Activated naive CD8-positive, alpha-beta T cell (primary cell): ENCODE data around the gene SURF1.
A peak's percentile ranks its signal among the peaks of the same experiment; 100 is the strongest.

ENCODE experiments used
- H3K27ac Mint-ChIP-seq: one replicate; pipeline ENCODE4 v1.8.0; 2021; ENCODE audit warnings: mixed read lengths
- H3K27me3 Mint-ChIP-seq: one replicate; pipeline ENCODE4 v1.8.0; 2021; ENCODE audit warnings: mixed read lengths
- H3K36me3 Mint-ChIP-seq: one replicate; pipeline ENCODE4 v1.8.0; 2021; ENCODE audit warnings: mixed read lengths
- H3K4me1 Mint-ChIP-seq: one replicate; pipeline ENCODE4 v1.8.0; 2021; ENCODE audit warnings: low read depth, mixed read lengths
- H3K4me3 Mint-ChIP-seq: one replicate; pipeline ENCODE4 v1.8.0; 2021; ENCODE audit warnings: mild to moderate bottlenecking, mixed read lengths
- H3K9me3 Mint-ChIP-seq: one replicate; pipeline ENCODE4 v1.8.0; 2021; ENCODE audit warnings: low read depth, mixed read lengths

SURF1 gene

DNA sequence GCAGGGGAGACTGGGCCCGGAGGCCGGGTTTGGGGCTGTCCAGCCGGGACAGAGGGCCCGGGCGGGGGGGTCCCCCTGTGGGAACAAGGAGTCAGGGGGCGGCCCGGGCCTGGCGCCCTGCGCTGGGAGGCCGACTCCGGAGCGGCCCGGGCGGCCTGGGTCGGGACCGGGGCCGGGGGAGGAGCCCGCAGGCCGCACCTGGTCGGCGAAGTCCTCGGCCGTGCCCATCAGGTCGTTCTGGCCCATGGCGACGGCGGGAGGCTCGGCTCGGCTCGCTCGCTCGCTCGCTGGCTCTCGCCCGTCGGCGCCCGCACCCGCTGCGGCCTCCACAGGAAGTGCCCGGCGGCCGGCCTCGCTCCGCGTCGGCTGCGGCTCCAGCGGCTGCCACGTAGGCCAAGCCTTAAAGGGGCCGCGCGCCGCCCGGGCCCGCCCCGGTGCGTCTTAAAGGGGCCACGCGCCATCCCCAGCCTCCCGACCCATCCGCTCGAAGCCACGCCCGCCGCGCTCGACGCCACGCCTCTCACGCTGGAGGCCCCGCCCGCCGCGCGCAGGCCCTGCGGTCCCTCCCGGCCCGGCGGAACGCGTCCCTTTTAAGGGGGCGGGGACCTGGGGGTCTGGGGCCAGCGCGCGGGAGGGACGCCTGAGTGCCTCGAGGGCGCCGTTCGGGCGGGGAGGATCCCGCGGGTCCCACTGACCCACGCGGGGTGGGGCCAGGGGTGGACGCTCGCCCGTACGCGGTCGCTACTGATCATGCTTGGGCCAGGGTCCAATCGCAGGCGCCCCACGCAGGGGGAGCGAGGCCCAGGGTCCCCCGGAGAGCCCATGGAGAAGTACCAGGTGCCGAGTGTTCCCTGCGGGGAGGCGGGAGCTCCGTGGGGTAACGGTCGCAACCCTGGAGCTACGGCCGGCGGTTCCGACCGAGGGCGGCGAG is 19.7 kb upstream of the SURF1 start, which contains the start of the genes STKLD1 and SURF4:
Gene STKLD1, plus strand, starts transcription at position 643 of the 931 bp plus-strand sequence. Its CDS starts 108 bp downstream, at position 751.
Gene SURF4, minus strand, starts transcription at position 337 of the 931 bp plus-strand sequence. Its CDS starts 91 bp downstream, at position 246.
- no peaks in the 10 kb centered on the region for H3K9me3 Mint-ChIP-seq
- no peaks in the 10 kb centered on the region for H3K27me3 Mint-ChIP-seq
- peak within 1 kb of the TSS; percentile 93 for H3K4me3 Mint-ChIP-seq
- H3K36me3 Mint-ChIP-seq, result peaks cover 3% of the 10 kb centered on the region
- H3K27ac Mint-ChIP-seq, result peak within 1 kb of the TSS; percentile 93
- peaks cover 32% of the 10 kb centered on the region for H3K4me1 Mint-ChIP-seq

DNA sequence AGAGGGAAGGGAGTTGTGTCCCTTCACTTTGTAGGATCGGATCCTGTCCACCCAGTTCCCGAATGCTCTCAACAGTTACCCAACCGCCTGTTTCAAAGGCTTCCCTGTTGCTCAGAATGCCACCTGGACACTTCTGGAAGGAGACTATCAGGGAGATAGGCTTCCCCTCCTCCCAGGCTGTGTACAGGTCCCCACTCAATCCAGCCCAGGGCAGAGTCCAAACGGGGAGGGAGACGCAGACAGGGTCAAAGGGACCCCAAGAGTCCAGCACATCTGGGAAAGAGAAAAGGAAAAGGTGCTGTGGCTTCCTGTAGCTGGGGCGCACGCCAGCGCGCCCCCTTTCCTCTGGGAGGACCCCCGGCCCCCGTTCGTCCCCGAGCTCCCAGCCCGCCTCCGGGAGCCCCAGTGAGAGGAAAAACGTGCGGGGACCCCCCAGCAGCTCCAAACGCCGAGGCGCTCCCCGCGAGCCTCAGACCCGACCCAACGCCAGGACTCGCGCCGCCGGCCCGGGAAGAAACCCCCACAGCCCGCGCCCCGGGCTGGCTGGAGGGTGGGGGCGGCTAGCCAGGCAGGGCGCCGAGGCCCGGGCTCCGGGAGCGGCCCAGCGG is 18.9 kb upstream of the SURF1 start:
- peaks cover 40% of the 10 kb centered on the region for H3K4me1 Mint-ChIP-seq
- no peaks in the 10 kb centered on the region for H3K9me3 Mint-ChIP-seq
- H3K4me3 Mint-ChIP-seq, result peak overlapping the region; percentile 93
- H3K27me3 Mint-ChIP-seq, result no peaks in the 10 kb centered on the region
- H3K27ac Mint-ChIP-seq, result peak overlapping the region; percentile 93
- H3K36me3 Mint-ChIP-seq, result peaks cover 3% of the 10 kb centered on the region

DNA sequence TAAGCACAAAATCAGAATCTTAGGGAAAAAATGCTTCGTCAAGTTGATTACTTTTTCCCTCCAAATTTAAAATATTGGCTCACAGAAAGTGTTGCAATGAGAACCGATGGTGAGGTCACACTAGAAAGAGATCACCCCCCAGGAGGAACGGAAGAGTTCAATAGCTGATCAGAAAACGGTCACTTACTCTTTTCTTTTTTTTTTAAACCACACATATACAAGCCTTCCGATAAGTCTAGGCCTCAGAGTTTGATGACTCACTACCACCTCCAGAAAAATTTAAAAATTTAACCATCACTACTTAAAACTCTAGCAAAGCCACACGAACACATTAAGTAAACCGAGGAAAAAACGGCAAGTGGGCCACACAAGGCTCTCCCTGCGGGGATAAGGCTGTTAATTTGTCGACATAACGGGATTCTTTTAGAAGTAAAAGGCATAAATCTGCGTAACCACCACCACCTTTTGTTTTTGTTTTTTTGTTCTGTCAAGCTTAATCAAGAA is 18.4 kb upstream of the SURF1 start:
- Mint-ChIP-seq H3K9me3 (no peaks in the 10 kb centered on the region), H3K4me3 (peak overlapping the region; percentile 93), H3K36me3 (peaks cover 3% of the 10 kb centered on the region), H3K27ac (peak overlapping the region; percentile 93), H3K4me1 (peaks cover 45% of the 10 kb centered on the region), H3K27me3 (no peaks in the 10 kb centered on the region)

DNA sequence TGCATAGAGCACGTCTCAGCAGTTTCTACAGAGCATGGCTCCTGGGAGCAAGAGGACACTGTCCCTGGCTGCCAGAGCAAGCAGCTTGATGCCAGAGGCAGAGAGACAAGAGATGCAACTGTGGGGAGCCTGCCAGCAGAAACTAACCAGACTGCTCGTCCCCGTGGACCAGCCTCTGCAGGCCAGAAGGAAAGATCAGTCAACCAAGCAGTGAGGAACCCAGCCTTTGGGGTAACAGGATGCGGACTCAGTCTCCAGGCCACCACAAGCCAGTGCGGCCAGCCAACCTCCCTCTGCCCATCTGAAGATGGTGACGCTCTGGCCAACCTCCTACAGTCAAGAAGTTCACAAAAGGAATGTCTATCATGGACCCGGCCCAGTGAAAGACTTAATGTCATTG is 15.9 kb upstream of the SURF1 start:
- H3K27ac Mint-ChIP-seq, result peak overlapping the region; percentile 88
- H3K4me1 Mint-ChIP-seq, result peaks cover 63% of the 10 kb centered on the region
- H3K27me3 Mint-ChIP-seq, result no peaks in the 10 kb centered on the region
- H3K9me3 Mint-ChIP-seq, result no peaks in the 10 kb centered on the region
- H3K36me3 Mint-ChIP-seq, result peaks cover 6% of the 10 kb centered on the region
- H3K4me3 Mint-ChIP-seq, result peak overlapping the region; percentile 80

DNA sequence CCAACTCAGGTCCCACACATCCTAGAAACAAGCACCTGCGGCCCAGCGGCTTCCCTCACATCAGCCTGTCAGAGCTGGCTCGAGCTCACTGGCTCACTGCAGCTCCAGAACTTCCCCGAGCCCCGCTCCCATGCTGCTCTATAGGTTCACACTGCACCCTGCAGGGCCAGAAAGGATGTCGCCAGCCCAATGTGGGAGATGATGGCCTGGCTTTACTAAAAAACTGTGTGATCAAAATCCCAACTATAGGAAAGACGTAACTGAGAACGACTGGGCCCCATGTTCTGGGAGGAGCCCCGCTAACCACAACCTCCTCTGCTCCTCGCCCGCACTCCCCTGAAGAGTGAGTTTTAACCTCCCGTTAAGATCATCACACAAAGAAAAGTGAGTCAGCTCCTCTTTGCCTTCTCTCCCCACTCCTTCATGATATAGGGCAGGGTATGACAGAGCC is 15.0 kb upstream of the SURF1 start:
- peak overlapping the region; percentile 88 for H3K27ac Mint-ChIP-seq
- H3K27me3 Mint-ChIP-seq, result no peaks in the 10 kb centered on the region
- no peaks in the 10 kb centered on the region for H3K9me3 Mint-ChIP-seq
- H3K4me3 Mint-ChIP-seq, result peak overlapping the region; percentile 80
- peaks cover 66% of the 10 kb centered on the region for H3K4me1 Mint-ChIP-seq
- H3K36me3 Mint-ChIP-seq, result peaks cover 6% of the 10 kb centered on the region

DNA sequence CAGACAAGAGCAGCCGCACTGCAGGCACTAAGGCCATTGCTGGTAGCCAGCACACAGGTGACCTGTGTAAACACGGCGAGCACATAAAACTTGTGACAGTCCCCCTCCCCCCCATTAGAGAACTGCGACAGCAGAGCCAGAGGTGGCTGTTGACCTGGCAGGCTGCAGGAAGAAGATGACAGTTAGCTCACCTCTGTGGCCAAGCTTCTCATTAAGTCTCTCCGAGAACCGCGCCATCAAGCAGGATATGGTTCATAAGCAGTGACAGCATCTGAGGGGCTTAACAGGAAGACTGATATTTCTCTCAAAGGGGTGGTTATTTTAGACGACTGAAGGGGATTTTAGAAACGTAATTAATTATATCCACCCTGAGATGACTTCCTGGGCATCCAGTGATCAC is 14.4 kb upstream of the SURF1 start:
- peaks cover 71% of the 10 kb centered on the region for H3K4me1 Mint-ChIP-seq
- no peaks in the 10 kb centered on the region for H3K27me3 Mint-ChIP-seq
- H3K27ac Mint-ChIP-seq, result peak overlapping the region; percentile 88
- H3K4me3 Mint-ChIP-seq, result peak overlapping the region; percentile 80
- no peaks in the 10 kb centered on the region for H3K9me3 Mint-ChIP-seq
- H3K36me3 Mint-ChIP-seq, result peaks cover 6% of the 10 kb centered on the region

DNA sequence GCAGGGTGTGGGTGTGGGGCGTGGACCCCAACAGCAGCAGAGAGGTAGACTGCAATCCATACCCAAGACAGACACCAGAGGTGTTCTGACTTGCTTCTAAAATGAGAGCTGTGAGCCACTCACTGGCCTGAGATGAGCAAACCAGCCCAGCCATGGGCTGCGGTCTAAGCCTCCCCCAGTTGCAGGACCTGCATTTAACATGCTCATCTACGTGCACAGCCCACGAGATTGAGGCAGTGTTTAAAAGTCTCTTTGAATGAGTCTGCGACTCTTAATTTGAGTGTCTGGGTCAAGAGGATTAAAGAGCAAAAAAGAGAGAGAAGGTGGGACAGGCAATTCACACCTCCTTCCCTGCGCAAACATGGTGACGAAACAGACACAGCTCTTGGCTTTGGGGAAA is 13.6 kb upstream of the SURF1 start:
- H3K4me3 Mint-ChIP-seq, result peak overlapping the region; percentile 80
- peaks cover 6% of the 10 kb centered on the region for H3K36me3 Mint-ChIP-seq
- peak overlapping the region; percentile 88 for H3K27ac Mint-ChIP-seq
- H3K27me3 Mint-ChIP-seq, result no peaks in the 10 kb centered on the region
- peaks cover 71% of the 10 kb centered on the region for H3K4me1 Mint-ChIP-seq
- no peaks in the 10 kb centered on the region for H3K9me3 Mint-ChIP-seq

DNA sequence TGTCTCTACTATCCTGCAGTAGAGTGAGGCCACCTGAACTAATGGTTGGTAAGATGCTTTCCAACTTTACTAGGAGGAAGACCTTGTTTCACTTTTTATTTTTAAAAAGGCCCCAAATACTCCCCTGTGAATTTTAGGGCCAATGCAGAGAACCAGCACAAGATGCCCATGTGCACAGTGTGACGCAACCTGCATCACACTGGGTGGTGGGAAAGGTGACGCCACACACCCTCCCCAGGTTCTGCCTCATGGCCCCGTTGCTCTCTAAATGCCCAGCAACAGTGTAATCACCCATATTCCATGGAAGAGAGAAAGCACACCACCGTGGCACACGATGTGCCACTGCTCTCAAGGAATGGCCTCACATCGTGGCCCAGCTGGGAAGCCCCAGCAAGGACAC is 13.1 kb upstream of the SURF1 start:
- peak overlapping the region; percentile 80 for H3K4me3 Mint-ChIP-seq
- no peaks in the 10 kb centered on the region for H3K27me3 Mint-ChIP-seq
- no peaks in the 10 kb centered on the region for H3K9me3 Mint-ChIP-seq
- H3K4me1 Mint-ChIP-seq, result peaks cover 69% of the 10 kb centered on the region
- H3K36me3 Mint-ChIP-seq, result peaks cover 6% of the 10 kb centered on the region
- peak overlapping the region; percentile 88 for H3K27ac Mint-ChIP-seq

DNA sequence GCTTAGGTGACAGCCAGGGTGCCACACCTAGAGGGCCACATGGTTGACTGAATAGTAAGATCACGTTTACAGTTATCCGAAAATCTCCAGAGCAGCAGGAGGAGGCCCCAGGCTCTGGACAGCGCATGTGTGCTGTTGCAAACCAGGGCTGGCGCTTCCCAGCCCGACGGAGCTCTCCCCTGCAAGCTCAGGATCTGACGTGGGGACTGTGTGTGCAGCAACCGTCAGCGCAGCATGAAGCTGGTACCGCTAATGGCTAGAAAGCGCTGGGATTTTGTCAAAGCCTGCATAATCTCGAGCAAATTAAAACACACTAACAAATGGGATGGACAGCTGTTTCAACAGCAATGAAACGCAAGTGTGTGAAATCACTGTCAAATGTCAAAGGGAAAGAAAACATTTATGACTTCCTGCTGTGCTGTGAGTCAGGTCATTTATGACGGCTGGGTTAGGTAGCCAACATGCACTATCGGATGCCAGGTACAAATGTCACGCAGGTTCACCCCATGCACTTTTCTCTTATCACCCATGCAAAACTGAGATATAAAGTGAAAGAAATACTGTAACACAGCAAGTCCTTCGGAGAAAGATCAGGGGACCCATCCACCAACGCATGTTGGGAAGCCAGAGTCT is 12.1 kb upstream of the SURF1 start:
- no peaks in the 10 kb centered on the region for H3K9me3 Mint-ChIP-seq
- peak overlapping the region; percentile 80 for H3K4me3 Mint-ChIP-seq
- H3K27me3 Mint-ChIP-seq, result no peaks in the 10 kb centered on the region
- peak overlapping the region; percentile 88 for H3K27ac Mint-ChIP-seq
- H3K4me1 Mint-ChIP-seq, result peaks cover 65% of the 10 kb centered on the region
- H3K36me3 Mint-ChIP-seq, result peaks cover 6% of the 10 kb centered on the region

DNA sequence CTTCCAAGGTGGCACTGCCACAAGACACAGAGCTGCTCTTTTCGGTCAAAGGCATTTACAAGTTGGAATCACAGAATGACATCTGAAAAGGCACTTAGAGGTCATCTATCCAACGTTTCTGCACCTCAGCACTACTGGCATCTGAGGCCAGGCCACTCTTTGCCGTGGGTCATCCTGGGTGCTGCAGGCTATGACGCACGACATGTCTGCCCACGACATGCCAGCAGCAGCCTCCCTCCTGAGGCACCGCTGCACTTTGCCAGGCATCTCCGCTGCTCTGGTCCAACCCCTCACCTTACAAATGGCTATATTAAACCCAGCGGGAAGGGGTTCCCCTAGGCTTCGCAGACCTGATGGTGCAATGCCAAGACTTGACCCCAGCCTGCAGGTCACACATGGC is 11.5 kb upstream of the SURF1 start:
- Mint-ChIP-seq H3K4me3 (no peak overlapping the region), H3K4me1 (peaks cover 59% of the 10 kb centered on the region), H3K36me3 (peaks cover 6% of the 10 kb centered on the region)

DNA sequence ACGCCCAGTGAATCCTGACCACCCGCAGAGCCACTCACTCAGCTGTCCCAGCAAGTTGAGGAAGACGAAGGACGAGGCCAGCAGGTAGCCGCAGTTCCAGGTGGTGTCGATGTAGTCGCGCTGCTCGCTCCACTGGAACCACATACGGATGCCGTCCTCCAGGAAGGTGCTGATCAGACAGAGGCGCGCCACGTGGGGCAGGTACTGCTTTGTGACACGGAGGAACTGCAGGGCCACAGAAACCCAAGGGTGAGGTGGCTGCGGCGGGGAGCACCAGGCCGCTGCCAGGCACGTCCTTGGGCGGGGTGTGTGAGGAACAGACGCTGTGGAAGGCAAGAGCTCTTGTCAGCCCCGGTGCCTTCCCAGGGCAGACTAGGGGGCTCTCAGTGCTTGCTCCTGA is 10.9 kb upstream of the SURF1 start:
- Mint-ChIP-seq H3K4me1 (peaks cover 53% of the 10 kb centered on the region), H3K36me3 (peaks cover 3% of the 10 kb centered on the region), H3K27me3 (no peaks in the 10 kb centered on the region), H3K27ac (no peak overlapping the region), H3K9me3 (no peaks in the 10 kb centered on the region), H3K4me3 (no peak overlapping the region)

More for the DNA sequence above, 11.5 kb upstream of the SURF1 start:
- Mint-ChIP-seq H3K27me3 (no peaks in the 10 kb centered on the region), H3K27ac (no peak overlapping the region), H3K9me3 (no peaks in the 10 kb centered on the region)

DNA sequence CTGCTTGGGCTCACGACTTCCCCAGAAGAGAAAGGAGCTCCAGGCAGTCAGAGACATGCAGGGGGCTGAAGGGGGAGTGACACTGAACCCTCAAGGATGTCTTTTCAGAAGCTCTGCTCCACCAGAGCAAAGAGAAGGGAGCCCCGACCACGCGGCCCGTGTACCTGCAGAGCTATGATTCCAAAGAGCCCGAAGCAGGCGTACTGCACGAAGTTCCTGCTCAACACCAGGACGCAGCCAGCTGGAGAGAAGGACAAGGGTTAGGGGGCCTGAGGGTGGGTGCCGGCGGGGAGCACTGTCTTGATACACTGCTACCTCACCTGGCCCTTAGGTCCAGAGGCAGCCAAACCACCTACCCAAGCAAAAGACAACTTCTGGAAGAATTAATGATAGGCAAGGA is 10.1 kb upstream of the SURF1 start:
- no peak overlapping the region for H3K27ac Mint-ChIP-seq
- H3K9me3 Mint-ChIP-seq, result no peaks in the 10 kb centered on the region
- H3K36me3 Mint-ChIP-seq, result peaks cover 3% of the 10 kb centered on the region
- H3K4me1 Mint-ChIP-seq, result peaks cover 45% of the 10 kb centered on the region
- no peaks in the 10 kb centered on the region for H3K27me3 Mint-ChIP-seq
- H3K4me3 Mint-ChIP-seq, result no peak overlapping the region

DNA sequence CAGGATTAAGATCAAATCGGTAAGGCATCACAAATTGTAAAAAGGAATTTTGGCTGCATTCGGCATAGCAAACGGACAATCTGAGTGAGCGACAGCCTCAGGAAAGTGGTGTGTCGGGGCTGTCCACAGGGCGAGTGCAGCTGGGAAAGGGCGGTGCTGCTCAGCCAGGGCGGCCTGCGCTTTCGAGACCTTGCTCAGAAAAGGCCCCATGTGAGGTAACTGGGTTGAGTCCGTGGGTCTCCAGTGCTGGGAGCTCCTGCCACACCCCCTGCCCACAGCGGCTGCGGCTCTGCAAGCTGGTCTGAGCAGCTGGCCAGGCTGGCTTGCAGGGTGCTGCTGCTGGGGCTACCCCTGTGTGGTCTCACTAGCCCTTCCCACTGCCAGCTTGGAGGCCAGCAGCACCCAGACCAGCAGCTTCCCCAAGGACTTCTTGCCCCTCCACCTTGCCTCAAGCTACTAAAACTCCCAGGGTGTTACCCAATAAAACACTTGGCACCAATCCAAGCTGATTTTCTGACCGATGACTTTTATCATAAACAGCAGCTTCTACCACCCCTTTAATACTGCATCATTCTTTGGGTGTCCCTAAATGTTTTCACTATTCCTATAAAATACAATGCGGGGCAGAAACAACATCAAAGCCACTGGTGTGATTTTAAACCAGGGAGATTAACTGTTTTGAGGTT is 6.2 kb upstream of the SURF1 start:
- Mint-ChIP-seq H3K27ac (peak overlapping the region; percentile 75), H3K9me3 (no peaks in the 10 kb centered on the region), H3K36me3 (no peaks in the 10 kb centered on the region), H3K4me1 (peaks cover 36% of the 10 kb centered on the region), H3K4me3 (no peak overlapping the region), H3K27me3 (no peaks in the 10 kb centered on the region)

DNA sequence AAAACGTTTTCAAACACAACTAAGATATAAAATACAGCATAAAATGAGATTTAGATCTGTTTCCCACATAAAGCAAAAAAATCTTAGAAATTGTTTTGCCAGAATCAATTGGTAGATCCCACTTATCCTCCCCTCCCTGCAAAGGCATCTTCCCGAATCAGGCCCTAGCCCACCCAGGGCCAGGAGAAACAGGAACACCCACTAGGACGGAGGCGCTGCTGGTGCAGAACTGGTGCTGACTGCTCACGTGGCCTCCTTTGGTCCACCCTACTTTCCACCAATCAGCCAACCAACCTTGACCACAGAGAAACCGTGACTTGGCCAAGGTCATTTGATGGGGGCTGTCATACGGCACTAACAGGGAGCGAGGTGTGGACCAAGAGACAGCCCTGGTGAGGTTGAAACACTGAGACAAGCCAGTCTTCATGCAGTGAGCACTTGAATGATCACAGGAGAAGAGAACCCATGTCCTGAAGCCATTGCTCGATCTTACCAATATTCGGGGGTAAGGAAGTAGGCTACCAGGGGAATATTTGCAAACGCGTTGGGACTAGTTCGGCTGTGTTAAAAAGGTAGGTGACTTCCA is 5.3 kb upstream of the SURF1 start:
- no peak overlapping the region for H3K4me3 Mint-ChIP-seq
- peak overlapping the region; percentile 87 for H3K27ac Mint-ChIP-seq
- no peaks in the 10 kb centered on the region for H3K36me3 Mint-ChIP-seq
- H3K27me3 Mint-ChIP-seq, result no peaks in the 10 kb centered on the region
- H3K9me3 Mint-ChIP-seq, result no peaks in the 10 kb centered on the region
- peaks cover 38% of the 10 kb centered on the region for H3K4me1 Mint-ChIP-seq
